Endothelial cell of umbilical vein (primary cell): ENCODE results near the gene AK5. TPM values are rescaled to one million over a fixed set of nuclear protein-coding genes. Genes with fewer than 3 reads are reported as not detected.

Source experiments
- BruUV-seq: library from RNA; stranded (reverse); fragments of 400-500 nt; replicated peaks from 2 replicates; lab custom pipeline; 2021; lab: Mats Ljungman, UMichigan
- CTCF ChIA-PET: fragments of 300-600, 350-600 bp; sonication (Branson Sonifier 250); formaldehyde crosslinking; loops from one replicate; lab custom pipeline; 2021; ENCODE audit warnings: antibody characterized with exemption, inconsistent platforms; lab: Charles Lee
- POLR2A ChIA-PET: fragments of 300-600, 350-600 bp; sonication (Branson Sonifier 250); formaldehyde crosslinking; loops from one replicate; lab custom pipeline; 2021; ENCODE audit warnings: antibody characterized with exemption, inconsistent platforms; lab: Charles Lee
- DNase-seq: peaks from one replicate; pipeline ENCODE4 v3.0.0-alpha.2; 2011; ENCODE audit warnings: low read depth, low spot score
- FAIRE-seq: peaks from 2 replicates; lab custom pipeline; 2011; peaks lifted over from hg19 to GRCh38; lab: Jason Lieb, UNC
- H2AFZ ChIP-seq: 2 replicates; pipeline ENCODE4 v1.6.0; 2012; ENCODE audit warnings: low read depth, low read length, control low read depth, inconsistent platforms
- H3K27ac ChIP-seq: 2 replicates; pipeline ENCODE4 v1.5.1; 2011; ENCODE audit warnings: low read depth, mild to moderate bottlenecking, control low read depth, low read length, moderate library complexity; ENCODE audit not compliant: insufficient read depth
- H3K27me3 ChIP-seq, 2 experiments: 2 replicates each; pipeline versions ENCODE4 v1.6.0 to v1.6.1; 2011; ENCODE audit warnings: low read length in 2 of 2, mixed read lengths in 1 of 2; ENCODE audit not compliant: control insufficient read depth in 2 of 2, insufficient read depth in 2 of 2
- H3K36me3 ChIP-seq, 2 experiments: 2 replicates in 1 of 2; 3 replicates in 1 of 2; pipeline ENCODE4 v1.5.1; 2011; ENCODE audit warnings: low read length in 2 of 2, mild to moderate bottlenecking in 1 of 2, moderate library complexity in 1 of 2; ENCODE audit not compliant: control insufficient read depth in 2 of 2, insufficient read depth in 2 of 2; ENCODE audit errors: extremely low read depth in 1 of 2
- H3K4me1 ChIP-seq: 3 replicates; pipeline ENCODE4 v1.5.1; 2011; ENCODE audit warnings: mild to moderate bottlenecking, low read length; ENCODE audit not compliant: control insufficient read depth, insufficient read depth; ENCODE audit errors: extremely low read depth
- H3K4me2 ChIP-seq: 2 replicates; pipeline ENCODE4 v1.6.1; 2011; ENCODE audit warnings: low read length, control low read depth, mixed read lengths; ENCODE audit not compliant: insufficient read depth
- H3K4me3 ChIP-seq, 3 experiments: fragments of 200-600 bp in 1 of 3; sonication (generic), shearing (Covaris generic) in 1 of 3; replicated peaks in 1 of 3; 2 replicates each; pipeline ENCODE4 v1.5.1; 2011 to 2016; ENCODE audit warnings: control low read depth in 3 of 3, low read length in 3 of 3, mild to moderate bottlenecking in 2 of 3, inconsistent platforms in 1 of 3, low read depth in 1 of 3, moderate library complexity in 1 of 3; ENCODE audit not compliant: insufficient read depth in 1 of 3
- H3K79me2 ChIP-seq: 2 replicates; pipeline ENCODE4 v1.6.0; 2012; ENCODE audit warnings: low read length, inconsistent platforms; ENCODE audit not compliant: control insufficient read depth, insufficient read depth
- H3K9ac ChIP-seq: replicated peaks from 2 replicates; pipeline ENCODE3; 2011; ENCODE audit warnings: low read length, control low read depth; ENCODE audit not compliant: insufficient read depth; ENCODE audit errors: extremely low read depth
- H3K9me1 ChIP-seq: replicated peaks from 3 replicates; pipeline ENCODE4 v1.6.0; 2011; ENCODE audit warnings: mild to moderate bottlenecking, low read length; ENCODE audit not compliant: control insufficient read depth, insufficient read depth; ENCODE audit errors: extremely low read depth
- H3K9me3 ChIP-seq: replicated peaks from 2 replicates; pipeline ENCODE4 v1.5.1; 2012; ENCODE audit warnings: low read length, inconsistent platforms; ENCODE audit not compliant: control insufficient read depth, insufficient read depth
- H4K20me1 ChIP-seq: replicated peaks from 2 replicates; pipeline ENCODE3; 2011; ENCODE audit warnings: mild to moderate bottlenecking, low read length; ENCODE audit not compliant: control insufficient read depth, insufficient read depth; ENCODE audit errors: extremely low read depth
- EZH2 ChIP-seq: IDR thresholded peaks from 2 replicates; pipeline ENCODE4 v1.6.1; 2012; ENCODE audit warnings: borderline replicate concordance, low read depth, mild to moderate bottlenecking, moderate library complexity, low read length, inconsistent platforms; ENCODE audit not compliant: severe bottlenecking
- FOS ChIP-seq: IDR thresholded peaks from 2 replicates; pipeline ENCODE4 v1.6.1; 2011; ENCODE audit warnings: mild to moderate bottlenecking, low read length, moderate library complexity, borderline replicate concordance; ENCODE audit not compliant: insufficient read depth
- GATA2 ChIP-seq: IDR thresholded peaks from 2 replicates; pipeline ENCODE4 v1.7.0; 2011; ENCODE audit warnings: low read depth, mild to moderate bottlenecking, moderate library complexity, mixed read lengths, low read length; ENCODE audit not compliant: insufficient read length, insufficient read depth
- JUN ChIP-seq: IDR thresholded peaks from 2 replicates; pipeline ENCODE4 v1.6.1; 2011; ENCODE audit warnings: borderline replicate concordance, low read depth; ENCODE audit not compliant: insufficient read length, insufficient read depth
- MYC ChIP-seq: IDR thresholded peaks from one replicate; pipeline ENCODE4 v1.6.1; 2011; ENCODE audit warnings: mild to moderate bottlenecking, low read depth, low read length
- POLR2A ChIP-seq: IDR thresholded peaks from 2 replicates; pipeline ENCODE4 v1.6.1; 2012; ENCODE audit warnings: low read depth, mild to moderate bottlenecking, control low read depth, low read length
- POLR2AphosphoS5 ChIP-seq: IDR thresholded peaks from 2 replicates; pipeline ENCODE4 v1.6.1; 2012; ENCODE audit warnings: low read depth, mild to moderate bottlenecking, control low read depth, low read length, moderate library complexity; ENCODE audit not compliant: insufficient read depth
- dilution Hi-C: fragments of 300-500 bp; cut with MboI; formaldehyde crosslinking; loops from one replicate; pipeline ENCODE4 v1.15.0; 2019; ENCODE audit warnings: low sequenced_read_pairs; ENCODE audit not compliant: extremely low pct_ligation_motif_present
- intact Hi-C: fragments of 100-400 bp; cut with micrococcal nuclease; formaldehyde crosslinking; loops from one replicate; pipeline ENCODE4 v1.10.0; 2022
- polyA plus RNA-seq, 4 experiments: library from polyadenylated mRNA; depleted of rRNA in 3 of 4; stranded (reverse) in 3 of 4; unstranded in 1 of 4; fragments of >200 nt; gene quantifications; 2 replicates each; pipeline versions ENCODE4 v1.2.1 to v1.2.3, GENCODE V29; 2011 to 2012; ENCODE audit warnings: missing spikeins in 1 of 4
- total RNA-seq: library from RNA; stranded (reverse); gene quantifications from 2 replicates; pipeline ENCODE4 v1.2.3, GENCODE V29; 2021
- TF ChIP-seq, protein P1 (sequence below): IDR thresholded peaks from 2 replicates; pipeline ENCODE4 v1.6.1; 2011; ENCODE audit not compliant: insufficient read depth, insufficient read length
- TF ChIP-seq, protein P2 (sequence below), 2 donors: IDR thresholded peaks; 1 replicate in 1 of 2; 2 replicates in 1 of 2; pipeline ENCODE4 v1.5.1; 2011; ENCODE audit warnings: low read length in 2 of 2, mild to moderate bottlenecking in 2 of 2, moderate library complexity in 2 of 2, control low read depth in 1 of 2, inconsistent platforms in 1 of 2, low read depth in 1 of 2; ENCODE audit not compliant: insufficient read depth in 1 of 2; ENCODE audit errors: extremely low read depth in 1 of 2

The AK5 gene
- total and polyA plus RNA-seq, 2 donors (not counting 3 experiments of a cell fraction or from before 2014, with no cell fraction given), result 5.0 to 7.5 TPM

DNA sequence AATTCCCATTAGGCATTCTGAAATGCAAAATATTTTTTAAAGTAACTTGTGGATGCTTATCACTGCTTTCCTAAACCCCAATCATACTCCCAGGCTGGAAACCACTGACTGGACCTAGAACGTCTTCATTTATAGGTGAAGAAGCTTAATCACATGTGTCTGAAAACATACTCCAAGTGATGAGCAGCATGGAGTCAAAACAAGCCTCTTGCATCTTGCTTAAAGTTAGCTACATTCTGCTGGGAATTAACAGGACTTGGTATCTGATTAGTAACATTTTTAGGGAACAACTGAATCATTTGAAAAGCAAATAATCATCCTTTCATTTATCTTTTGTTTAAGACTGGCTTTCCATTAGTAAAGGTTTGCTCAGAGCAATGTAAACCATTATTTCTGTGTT, 105.7 kb downstream of the AK5 start:
- Histone ChIP-seq H3K27me3 (no peaks in the 10 kb centered on the region), H3K4me1 (peaks cover under 1% of the 10 kb centered on the region), H3K4me2 (no peak overlapping the region), H3K9ac (no peak overlapping the region), H3K36me3 (no peaks in the 10 kb centered on the region), H3K79me2 (no peaks in the 10 kb centered on the region), H3K9me3 (no peaks in the 10 kb centered on the region), H2AFZ (no peak overlapping the region), H3K4me3 (no peak overlapping the region), H4K20me1 (no peaks in the 10 kb centered on the region), H3K27ac (no peak overlapping the region), H3K9me1 (no peaks in the 10 kb centered on the region)
- ChIA-PET POLR2A (no interaction called here), CTCF (no interaction called here)
- FAIRE-seq, result no peak
- TF ChIP-seq EZH2, result no peak
- no peak for TF ChIP-seq FOS
- TF ChIP-seq JUN, result no peak
- TF ChIP-seq, protein P1, sequence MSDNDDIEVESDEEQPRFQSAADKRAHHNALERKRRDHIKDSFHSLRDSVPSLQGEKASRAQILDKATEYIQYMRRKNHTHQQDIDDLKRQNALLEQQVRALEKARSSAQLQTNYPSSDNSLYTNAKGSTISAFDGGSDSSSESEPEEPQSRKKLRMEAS, result no peak
- no peak for TF ChIP-seq POLR2A
- TF ChIP-seq GATA2, result no peak
- TF ChIP-seq, protein P2, sequence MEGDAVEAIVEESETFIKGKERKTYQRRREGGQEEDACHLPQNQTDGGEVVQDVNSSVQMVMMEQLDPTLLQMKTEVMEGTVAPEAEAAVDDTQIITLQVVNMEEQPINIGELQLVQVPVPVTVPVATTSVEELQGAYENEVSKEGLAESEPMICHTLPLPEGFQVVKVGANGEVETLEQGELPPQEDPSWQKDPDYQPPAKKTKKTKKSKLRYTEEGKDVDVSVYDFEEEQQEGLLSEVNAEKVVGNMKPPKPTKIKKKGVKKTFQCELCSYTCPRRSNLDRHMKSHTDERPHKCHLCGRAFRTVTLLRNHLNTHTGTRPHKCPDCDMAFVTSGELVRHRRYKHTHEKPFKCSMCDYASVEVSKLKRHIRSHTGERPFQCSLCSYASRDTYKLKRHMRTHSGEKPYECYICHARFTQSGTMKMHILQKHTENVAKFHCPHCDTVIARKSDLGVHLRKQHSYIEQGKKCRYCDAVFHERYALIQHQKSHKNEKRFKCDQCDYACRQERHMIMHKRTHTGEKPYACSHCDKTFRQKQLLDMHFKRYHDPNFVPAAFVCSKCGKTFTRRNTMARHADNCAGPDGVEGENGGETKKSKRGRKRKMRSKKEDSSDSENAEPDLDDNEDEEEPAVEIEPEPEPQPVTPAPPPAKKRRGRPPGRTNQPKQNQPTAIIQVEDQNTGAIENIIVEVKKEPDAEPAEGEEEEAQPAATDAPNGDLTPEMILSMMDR (IDR thresholded peaks at IDR 0.05; ENCODE audit: extremely low read depth in 1 of 2, insufficient read depth in 1 of 2, low read depth in 1 of 2, low read length in 2 of 2), result no peak
- TF ChIP-seq POLR2AphosphoS5, result no peak
- TF ChIP-seq MYC, result no peak
- DNase-seq, result no peak
- intact Hi-C loops, result no loop called here
- no TSS peak for BruUV-seq
- dilution Hi-C loops, result no loop called here
